Left lung (tissue), 10 donors: ENCODE measurements around the gene GALK1. TPM values are rescaled to one million over a fixed set of nuclear protein-coding genes. Genes with fewer than 3 reads are reported as not detected.

ENCODE experiments used
- ATAC-seq: fragments of 200-7000 bp; cut with Tn5 transposase; one replicate; pipeline ENCODE4 v1.9.1; 2020; ENCODE audit warnings: moderate library complexity
- DNase-seq, 4 donors: peaks; one replicate each; pipeline ENCODE4 v3.0.0-alpha.2; 2013 to 2020
- H3K27ac ChIP-seq, 2 donors: fragments of 200-600 bp; sonication (generic) in 1 of 2; one replicate each; pipeline versions ENCODE4 v1.5.0 to v1.8.0; 2020 to 2021
- H3K27me3 ChIP-seq, 2 donors: fragments of 200-600 bp; sonication (generic) in 1 of 2; one replicate each; pipeline versions ENCODE4 v1.5.0 to v1.8.0; 2020 to 2021
- H3K36me3 ChIP-seq, 2 donors: fragments of 200-600 bp; sonication (generic) in 1 of 2; one replicate each; pipeline versions ENCODE4 v1.5.0 to v1.8.0; 2020 to 2021
- H3K4me1 ChIP-seq, 2 donors: fragments of 200-600 bp; one replicate each; pipeline ENCODE4 v1.8.0; 2021
- H3K4me3 ChIP-seq, 2 donors: fragments of 200-600 bp; sonication (generic) in 1 of 2; one replicate each; pipeline versions ENCODE4 v1.5.0 to v1.8.0; 2020 to 2021; ENCODE audit warnings: mild to moderate bottlenecking in 1 of 2
- H3K9me3 ChIP-seq, 2 donors: fragments of 200-600 bp; sonication (generic) in 1 of 2; one replicate each; pipeline versions ENCODE4 v1.5.0 to v1.8.0; 2020 to 2021
- CTCF ChIP-seq, 2 donors: fragments of 200-600 bp; sonication (generic) in 1 of 2; IDR thresholded peaks; one replicate each; pipeline versions ENCODE4 v1.5.0 to v1.8.0; 2021; ENCODE audit warnings: antibody characterized with exemption in 2 of 2
- intact Hi-C, 2 donors: fragments of 100-400 bp; cut with DNase I; formaldehyde crosslinking; loops; one replicate each; pipeline versions ENCODE4 v1.11.2 to v1.14.2; 2022
- polyA plus RNA-seq, 6 donors: library from polyadenylated mRNA; unstranded; fragments of 120-200 nt; gene quantifications; one replicate each; pipeline ENCODE4 v1.2.1, GENCODE V29; 2013; ENCODE audit not compliant: insufficient read length in 6 of 6
- total RNA-seq, 2 donors: library from RNA; stranded (reverse); fragmentation: NEBNext Ultra II Directional; extraction: Animal tissue kit (Norgen Biotek cat#: 25700); gene quantifications; one replicate each; pipeline ENCODE4 v1.2.1, GENCODE V29; 2021
- donor health status: DM: no; HTN: yes; CAD: no.
- donor health status: DM: no; HTN: no; CAD: no.

Gene GALK1
- total and polyA plus RNA-seq, 8 donors = 10.3 to 39.6 (median 16.4) TPM

DNA sequence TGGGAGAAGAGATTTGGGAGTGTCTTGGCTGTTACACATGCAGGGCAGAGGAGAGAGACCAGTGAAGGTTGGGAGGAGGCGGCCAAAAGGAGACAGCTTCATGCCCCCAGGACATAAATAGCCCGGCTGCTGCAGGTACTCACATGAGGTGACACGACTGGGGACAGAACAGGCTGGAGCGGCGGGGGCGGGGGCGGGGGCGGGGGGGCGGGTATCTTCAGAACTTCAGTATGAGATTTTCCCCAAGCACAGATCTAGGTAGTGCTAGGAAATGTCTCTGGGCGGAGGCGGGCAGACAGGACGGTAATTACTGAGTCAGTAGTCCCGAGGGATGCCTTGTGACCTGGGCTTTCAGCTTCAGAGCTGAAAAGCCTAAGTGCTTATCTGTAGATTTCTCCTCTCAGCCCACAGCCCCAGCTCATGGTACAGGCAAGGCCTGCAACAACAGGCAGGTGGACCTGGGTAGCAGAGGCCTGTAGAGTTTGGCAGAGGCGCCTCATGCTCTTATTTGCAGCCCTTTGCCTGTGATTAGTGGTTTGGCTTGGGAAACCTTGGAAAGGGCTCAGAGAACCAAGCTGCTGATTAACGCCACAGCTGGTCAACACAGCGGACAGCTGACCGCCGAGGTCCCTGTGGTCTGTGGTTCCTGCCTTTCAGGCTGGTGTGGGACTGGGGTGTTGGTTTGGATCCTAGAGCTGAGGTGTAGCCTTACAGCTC, 44.1 kb upstream of the GALK1 start:
- peak; percentile 46 for ATAC-seq

DNA sequence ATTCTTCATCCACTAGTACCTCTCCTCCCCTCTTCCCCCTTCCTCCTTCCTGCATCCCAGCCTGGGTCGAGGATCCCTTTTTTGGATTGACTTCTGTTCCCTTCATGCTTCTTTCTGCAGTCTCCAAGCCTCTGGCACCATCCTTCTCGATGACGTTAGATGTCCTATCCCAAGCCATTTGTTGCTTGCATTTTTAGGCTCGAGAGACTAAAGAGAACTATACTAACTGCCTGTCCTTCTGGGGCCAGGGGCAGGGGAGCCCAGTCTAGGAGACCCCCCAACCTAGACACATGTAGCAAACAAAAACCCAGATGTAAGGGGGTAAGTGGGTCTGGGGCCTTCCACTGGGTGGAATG, 43.5 kb upstream of the GALK1 start:
- Histone ChIP-seq H3K27me3 (no peaks in the 10 kb centered on the region), H3K4me1 (no peaks in the 10 kb centered on the region), H3K36me3 (peaks cover 0 to 41% of the 10 kb centered on the region in 2 donors), H3K4me3 (no peak overlapping the region), H3K27ac (no peak overlapping the region), H3K9me3 (no peaks in the 10 kb centered on the region)
- ATAC-seq (no peak), DNase-seq (no peak)
- intact Hi-C loops = no loop called here
- no peak for TF ChIP-seq CTCF (IDR thresholded peaks at IDR 0.05)

More for the DNA sequence above, 44.1 kb upstream of the GALK1 start:
- no peaks in the 10 kb centered on the region for H3K9me3 ChIP-seq
- no peak overlapping the region for H3K27ac ChIP-seq
- intact Hi-C loops = no loop called here
- no peaks in the 10 kb centered on the region for H3K4me1 ChIP-seq
- peak in 1 of 4 donors; percentile 17 for DNase-seq
- H3K4me3 ChIP-seq = no peak overlapping the region
- H3K36me3 ChIP-seq = peaks cover 0 to 47% of the 10 kb centered on the region in 2 donors
- H3K27me3 ChIP-seq = no peaks in the 10 kb centered on the region
- TF ChIP-seq CTCF (IDR thresholded peaks at IDR 0.05) = no peak

DNA sequence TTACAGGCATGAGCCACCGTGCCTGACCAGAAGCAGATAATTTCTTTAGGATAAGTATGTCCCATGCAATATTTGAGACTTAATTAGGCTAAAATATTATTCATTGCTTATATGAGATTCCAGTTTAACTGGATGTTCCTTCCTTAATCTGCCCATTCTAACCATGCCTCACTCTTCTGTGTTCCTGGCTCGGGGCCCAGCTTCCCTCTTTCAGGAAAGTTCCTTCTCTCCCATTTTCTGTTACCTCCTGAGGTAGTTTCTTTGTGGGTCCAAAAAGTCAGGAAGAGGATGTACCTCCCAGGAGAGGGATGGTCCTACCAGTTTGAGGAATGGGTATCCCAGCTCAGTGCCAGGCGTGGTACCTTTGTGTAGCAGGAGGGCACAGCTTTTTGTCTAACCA, 42.9 kb upstream of the GALK1 start:
- intact Hi-C loops = no loop called here
- Histone ChIP-seq H3K27ac (no peak overlapping the region), H3K27me3 (no peaks in the 10 kb centered on the region), H3K4me1 (no peaks in the 10 kb centered on the region), H3K36me3 (peaks cover 0 to 38% of the 10 kb centered on the region in 2 donors), H3K4me3 (no peak overlapping the region), H3K9me3 (no peaks in the 10 kb centered on the region)
- ATAC-seq (no peak), DNase-seq (no peak)
- no peak for TF ChIP-seq CTCF (IDR thresholded peaks at IDR 0.05)

DNA sequence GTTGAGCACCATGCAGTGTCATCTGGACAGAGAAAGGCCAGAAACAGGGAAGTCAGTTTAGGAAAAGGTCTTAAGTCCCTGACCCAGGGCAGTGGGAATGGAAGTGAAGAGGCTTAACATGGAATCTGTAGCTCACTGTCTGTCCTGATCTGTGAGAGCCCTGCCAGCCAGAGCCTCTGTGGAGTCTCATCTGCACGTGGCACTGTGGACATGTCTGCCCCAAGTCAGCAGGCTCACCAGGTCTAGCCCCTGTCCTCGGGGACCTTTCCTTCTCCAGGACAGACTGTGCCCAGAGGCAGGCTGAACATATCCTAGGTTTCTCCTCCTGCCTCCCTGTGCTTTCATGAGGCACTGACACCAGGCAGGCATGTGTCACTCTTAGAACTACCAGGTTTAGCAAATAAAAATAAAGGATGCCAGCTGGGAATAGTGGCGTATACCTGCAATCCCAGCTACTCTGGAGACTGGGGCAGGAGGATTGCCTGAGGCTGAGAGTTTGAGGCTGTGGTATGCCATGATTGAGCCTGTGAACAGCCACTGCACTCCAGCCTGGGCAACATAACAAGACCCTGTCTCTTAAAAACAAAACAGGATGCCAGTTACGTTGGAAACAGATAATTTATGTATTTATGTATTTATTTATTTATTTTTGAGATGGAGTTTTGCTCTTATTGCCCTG, 42.0 kb upstream of the GALK1 start:
- Histone ChIP-seq H3K27ac (no peak overlapping the region), H3K9me3 (no peaks in the 10 kb centered on the region), H3K4me3 (no peak overlapping the region), H3K36me3 (peaks cover 0 to 29% of the 10 kb centered on the region in 2 donors), H3K27me3 (no peaks in the 10 kb centered on the region), H3K4me1 (no peaks in the 10 kb centered on the region)
- ATAC-seq (no peak), DNase-seq (peak in 1 of 4 donors; percentile 48)
- no peak for TF ChIP-seq CTCF (IDR thresholded peaks at IDR 0.05)
- intact Hi-C loops = no loop called here

DNA sequence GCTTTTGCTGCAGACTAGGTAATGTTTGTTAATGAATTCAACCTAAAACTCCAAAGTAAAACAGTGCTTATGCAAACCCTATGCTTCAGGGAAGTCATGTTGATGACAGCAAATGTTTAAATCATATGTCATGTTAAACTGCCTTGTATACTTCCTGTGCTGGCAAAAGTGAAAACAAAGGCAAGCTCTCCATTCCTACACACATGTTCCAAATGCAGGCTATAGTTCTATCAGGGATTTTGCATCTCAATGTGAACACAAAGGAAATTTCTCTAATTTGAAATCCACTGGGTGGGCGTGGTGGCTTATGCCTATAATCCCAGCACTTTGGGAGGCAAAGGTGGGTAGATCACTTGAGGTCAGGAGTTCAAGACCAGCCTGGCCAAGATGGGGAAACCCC, 38.9 kb upstream of the GALK1 start:
- no peaks in the 10 kb centered on the region for H3K4me1 ChIP-seq
- no peak overlapping the region for H3K27ac ChIP-seq
- H3K36me3 ChIP-seq = peaks cover 0 to 24% of the 10 kb centered on the region in 2 donors
- no peaks in the 10 kb centered on the region for H3K27me3 ChIP-seq
- H3K9me3 ChIP-seq = no peaks in the 10 kb centered on the region
- H3K4me3 ChIP-seq = no peak overlapping the region
- TF ChIP-seq CTCF (IDR thresholded peaks at IDR 0.05) = no peak
- intact Hi-C loops = no loop called here
- DNase-seq (no peak), ATAC-seq (no peak)
